GM12801 (cell line): ENCODE results near the gene TNRC6C.

Experiments used
- CTCF ChIP-seq: IDR thresholded peaks from one replicate; pipeline ENCODE4 v1.5.1; 2011; ENCODE audit warnings: control low read depth; ENCODE audit not compliant: insufficient read length; ENCODE audit errors: extremely low read depth

TNRC6C gene

GRCh38 chr17:78026381-78026780 lies 67.9 kb downstream of the TNRC6C start:
- no peak for TF ChIP-seq CTCF

GRCh38 chr17:78027121-78027520 lies 68.6 kb downstream of the TNRC6C start:
- no peak for TF ChIP-seq CTCF

- TF ChIP-seq CTCF = no peak
Observed at GRCh38 chr17:78029697-78030096, 71.2 kb downstream of the TNRC6C start.

GRCh38 chr17:78031435-78031834 lies 72.9 kb downstream of the TNRC6C start:
- no peak for TF ChIP-seq CTCF

GRCh38 chr17:78032166-78032565 lies 73.7 kb downstream of the TNRC6C start:
- TF ChIP-seq CTCF = no peak

- TF ChIP-seq CTCF = no peak
Observed at GRCh38 chr17:78034429-78035091, 76.1 kb downstream of the TNRC6C start.

- TF ChIP-seq CTCF = no peak
Observed at GRCh38 chr17:78037280-78037679, 78.8 kb downstream of the TNRC6C start.
